ENCODE data around the gene UNC119.

DNA sequence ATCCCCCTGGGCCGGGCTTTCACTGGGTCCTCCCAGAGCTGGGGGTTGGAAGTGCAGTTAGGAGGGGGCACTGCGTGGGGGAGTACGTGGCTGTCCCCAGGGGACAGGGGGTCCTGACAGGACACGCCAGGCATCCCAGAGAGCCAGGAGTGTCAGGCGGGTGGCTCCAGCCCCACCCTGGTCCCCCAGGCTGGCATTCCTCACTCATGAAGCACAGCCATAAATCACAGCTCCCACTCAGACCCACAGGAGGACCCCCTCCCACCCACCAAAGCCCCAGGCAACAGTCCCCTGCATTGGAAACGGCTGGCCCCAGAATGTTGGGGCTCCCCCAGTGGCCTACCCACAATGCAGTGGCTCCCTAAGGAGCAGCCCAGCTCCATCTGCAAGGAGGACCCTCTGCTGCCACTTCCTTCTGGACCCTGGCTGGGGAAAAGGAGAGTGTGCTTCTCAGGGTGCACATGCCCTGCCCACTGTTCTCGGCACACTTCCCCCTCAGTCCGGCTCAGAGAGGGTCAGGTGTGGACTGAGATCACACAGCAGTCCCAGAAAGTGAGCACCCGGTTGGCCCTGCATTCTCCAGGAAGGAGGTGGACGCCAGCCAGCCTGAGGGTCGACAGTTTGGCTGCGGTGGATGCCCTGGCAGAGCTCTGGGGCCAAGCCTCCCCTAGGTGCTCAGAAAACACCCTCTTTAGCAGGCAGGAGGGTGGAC, 53.6 kb downstream of the UNC119 start:
- TF ChIP-seq, protein P1, sequence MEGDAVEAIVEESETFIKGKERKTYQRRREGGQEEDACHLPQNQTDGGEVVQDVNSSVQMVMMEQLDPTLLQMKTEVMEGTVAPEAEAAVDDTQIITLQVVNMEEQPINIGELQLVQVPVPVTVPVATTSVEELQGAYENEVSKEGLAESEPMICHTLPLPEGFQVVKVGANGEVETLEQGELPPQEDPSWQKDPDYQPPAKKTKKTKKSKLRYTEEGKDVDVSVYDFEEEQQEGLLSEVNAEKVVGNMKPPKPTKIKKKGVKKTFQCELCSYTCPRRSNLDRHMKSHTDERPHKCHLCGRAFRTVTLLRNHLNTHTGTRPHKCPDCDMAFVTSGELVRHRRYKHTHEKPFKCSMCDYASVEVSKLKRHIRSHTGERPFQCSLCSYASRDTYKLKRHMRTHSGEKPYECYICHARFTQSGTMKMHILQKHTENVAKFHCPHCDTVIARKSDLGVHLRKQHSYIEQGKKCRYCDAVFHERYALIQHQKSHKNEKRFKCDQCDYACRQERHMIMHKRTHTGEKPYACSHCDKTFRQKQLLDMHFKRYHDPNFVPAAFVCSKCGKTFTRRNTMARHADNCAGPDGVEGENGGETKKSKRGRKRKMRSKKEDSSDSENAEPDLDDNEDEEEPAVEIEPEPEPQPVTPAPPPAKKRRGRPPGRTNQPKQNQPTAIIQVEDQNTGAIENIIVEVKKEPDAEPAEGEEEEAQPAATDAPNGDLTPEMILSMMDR (IDR thresholded peaks at IDR 0.05): no peak
- TF ChIP-seq POLR2A (IDR thresholded peaks at IDR 0.05): no peak

Measured in adrenal gland (tissue), 5 donors.